DOHH2 (cell line): Measurements from ENCODE around the gene ARHGAP24.

Source experiments
- H3F3A ChIP-seq: fragments of 200-600 bp; sonication (generic), shearing (Covaris generic); 2 replicates; pipeline ENCODE4 v1.6.0; 2016; ENCODE audit warnings: antibody characterized with exemption, mild to moderate bottlenecking; ENCODE audit not compliant: control insufficient read depth, insufficient read depth
- H3K27ac ChIP-seq: fragments of 200-600 bp; sonication (generic); 2 replicates; pipeline ENCODE4 v1.5.1; 2014; ENCODE audit warnings: low read depth, mild to moderate bottlenecking, low read length, moderate library complexity
- H3K27me3 ChIP-seq: fragments of 200-600 bp; sonication (generic); 2 replicates; pipeline ENCODE4 v1.6.1; 2014; ENCODE audit warnings: mild to moderate bottlenecking, low read length, mixed read lengths; ENCODE audit not compliant: control insufficient read depth
- H3K36me3 ChIP-seq: fragments of 200-600 bp; sonication (generic); 2 replicates; pipeline ENCODE4 v1.6.1; 2014; ENCODE audit warnings: mild to moderate bottlenecking, low read length, moderate library complexity, mixed read lengths; ENCODE audit not compliant: control insufficient read depth
- H3K4me1 ChIP-seq: fragments of 200-600 bp; sonication (generic); 2 replicates; pipeline ENCODE4 v1.6.1; 2014; ENCODE audit warnings: mild to moderate bottlenecking, low read length, mixed read lengths; ENCODE audit not compliant: control insufficient read depth
- H3K4me2 ChIP-seq: fragments of 200-600 bp; sonication (generic); 2 replicates; pipeline ENCODE4 v1.6.0; 2014; ENCODE audit warnings: mild to moderate bottlenecking, low read length, moderate library complexity
- H3K4me3 ChIP-seq: fragments of 200-600 bp; sonication (generic); 2 replicates; pipeline ENCODE4 v1.5.1; 2014; ENCODE audit warnings: mild to moderate bottlenecking, low read length, mixed read lengths
- H3K79me2 ChIP-seq: fragments of 200-600 bp; sonication (generic); 2 replicates; pipeline ENCODE4 v1.6.1; 2014; ENCODE audit warnings: mild to moderate bottlenecking, low read length, mixed read lengths; ENCODE audit not compliant: control insufficient read depth
- H3K9me2 ChIP-seq: fragments of 200-600 bp; sonication (generic); replicated peaks from 2 replicates; pipeline ENCODE4 v1.6.1; 2014; ENCODE audit warnings: mild to moderate bottlenecking, low read length, mixed read lengths; ENCODE audit not compliant: control insufficient read depth
- H3K9me3 ChIP-seq: fragments of 200-600 bp; sonication (generic); 2 replicates; pipeline ENCODE4 v1.6.1; 2014; ENCODE audit warnings: antibody characterized with exemption, low read length, mixed read lengths; ENCODE audit not compliant: control insufficient read depth, insufficient read depth
- H4K20me1 ChIP-seq: fragments of 200-600 bp; sonication (generic); 2 replicates; pipeline ENCODE4 v1.6.0; 2014; ENCODE audit warnings: low read depth, mild to moderate bottlenecking, antibody characterized with exemption, low read length, moderate library complexity; ENCODE audit not compliant: control insufficient read depth, insufficient read depth
- CTCF ChIP-seq: fragments of 200-600 bp; sonication (generic); IDR thresholded peaks from one replicate; pipeline ENCODE4 v1.5.1; 2014; ENCODE audit warnings: antibody characterized with exemption, mild to moderate bottlenecking, low read depth, low read length; ENCODE audit not compliant: poor library complexity, severe bottlenecking
- EZH2phosphoT487 ChIP-seq: fragments of 200-600 bp; sonication (generic); IDR thresholded peaks from 2 replicates; pipeline ENCODE4 v1.6.1; 2017; ENCODE audit warnings: borderline replicate concordance, mild to moderate bottlenecking, antibody characterized with exemption, low read length, moderate library complexity, mixed read lengths

ARHGAP24 gene

GRCh38 chr4:85928775-85929591 lies 454.0 kb downstream of the ARHGAP24 start:
- Histone ChIP-seq H3K4me2 (no peak overlapping the region), H3K79me2 (no peaks in the 10 kb centered on the region)

GRCh38 chr4:85929961-85930665 lies 455.2 kb downstream of the ARHGAP24 start:
- H3K4me2 ChIP-seq = no peak overlapping the region
- no peak overlapping the region for H3K4me3 ChIP-seq
- H3K4me1 ChIP-seq = no peaks in the 10 kb centered on the region

More at GRCh38 chr4:85928775-85929591, 454.0 kb downstream of the ARHGAP24 start:
- Histone ChIP-seq H3K27ac (no peak overlapping the region), H3K9me3 (no peaks in the 10 kb centered on the region), H3K27me3 (peaks cover 13% of the 10 kb centered on the region), H3F3A (no peaks in the 10 kb centered on the region), H3K4me1 (no peaks in the 10 kb centered on the region), H3K9me2 (no peaks in the 10 kb centered on the region), H4K20me1 (no peaks in the 10 kb centered on the region), H3K4me3 (no peak overlapping the region), H3K36me3 (no peaks in the 10 kb centered on the region)
- no peak for TF ChIP-seq CTCF
- no peak for TF ChIP-seq EZH2phosphoT487

GRCh38 chr4:85932500-85933290 lies 457.7 kb downstream of the ARHGAP24 start:
- Histone ChIP-seq H3K4me2 (no peak overlapping the region), H3K27me3 (peaks cover 13% of the 10 kb centered on the region), H3K9me3 (no peaks in the 10 kb centered on the region), H4K20me1 (no peaks in the 10 kb centered on the region), H3F3A (no peaks in the 10 kb centered on the region), H3K27ac (no peak overlapping the region), H3K4me1 (no peaks in the 10 kb centered on the region), H3K4me3 (no peak overlapping the region), H3K9me2 (no peaks in the 10 kb centered on the region), H3K79me2 (no peaks in the 10 kb centered on the region), H3K36me3 (no peaks in the 10 kb centered on the region)
- TF ChIP-seq EZH2phosphoT487 = no peak
- no peak for TF ChIP-seq CTCF

More at GRCh38 chr4:85929961-85930665, 455.2 kb downstream of the ARHGAP24 start:
- no peaks in the 10 kb centered on the region for H3K9me3 ChIP-seq
- no peaks in the 10 kb centered on the region for H4K20me1 ChIP-seq
- no peaks in the 10 kb centered on the region for H3K36me3 ChIP-seq
- H3K79me2 ChIP-seq = no peaks in the 10 kb centered on the region
- no peaks in the 10 kb centered on the region for H3K9me2 ChIP-seq
- H3K27me3 ChIP-seq = peaks cover 13% of the 10 kb centered on the region
- H3K27ac ChIP-seq = no peak overlapping the region
- TF ChIP-seq EZH2phosphoT487 (no peak), CTCF (no peak)
- no peaks in the 10 kb centered on the region for H3F3A ChIP-seq
